ENCODE measurements around the gene TXLNG.

Gene TXLNG

DNA sequence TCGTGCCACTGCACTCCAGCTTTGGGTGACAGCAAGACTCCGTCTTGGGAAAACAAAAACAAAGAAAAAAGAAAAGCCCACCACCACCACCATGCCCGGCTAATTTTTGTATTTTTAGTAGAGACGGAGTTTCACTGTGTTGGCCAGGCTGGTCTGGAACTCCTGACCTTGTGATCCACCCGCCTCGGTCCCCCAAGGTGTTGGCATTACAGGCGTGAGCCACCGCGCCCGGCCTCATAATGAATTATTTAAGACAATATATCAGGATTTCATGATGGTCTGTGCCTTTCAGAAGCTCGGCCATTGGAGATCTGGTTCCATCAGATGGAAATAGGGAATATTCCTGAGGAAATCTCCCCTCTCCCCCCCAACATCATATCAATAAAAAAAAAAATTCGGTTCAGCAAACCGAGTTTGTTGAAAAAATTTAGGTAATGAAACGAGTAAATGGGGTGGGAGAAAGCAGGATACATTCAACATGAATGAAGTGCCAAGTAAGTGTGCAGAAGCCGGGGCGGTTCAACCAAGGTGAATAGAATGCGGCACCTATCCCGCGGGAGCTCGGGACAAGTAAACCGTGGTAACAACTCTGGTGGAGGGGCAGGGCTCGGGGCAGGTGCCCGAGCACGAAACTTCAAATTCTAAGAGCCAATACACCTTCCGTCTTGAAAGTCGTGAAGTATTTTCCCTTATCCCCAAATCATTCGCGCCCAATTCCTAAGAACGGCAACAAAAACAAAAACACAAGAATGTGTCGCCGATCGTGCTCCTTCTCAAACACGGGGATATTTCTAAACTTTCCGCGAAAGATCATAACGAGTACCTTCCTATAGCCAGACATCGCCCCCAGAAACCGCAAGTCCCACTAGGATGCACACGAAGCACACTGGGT is 773 bp upstream of the TXLNG start:
- no peak for DNase-seq

DNA sequence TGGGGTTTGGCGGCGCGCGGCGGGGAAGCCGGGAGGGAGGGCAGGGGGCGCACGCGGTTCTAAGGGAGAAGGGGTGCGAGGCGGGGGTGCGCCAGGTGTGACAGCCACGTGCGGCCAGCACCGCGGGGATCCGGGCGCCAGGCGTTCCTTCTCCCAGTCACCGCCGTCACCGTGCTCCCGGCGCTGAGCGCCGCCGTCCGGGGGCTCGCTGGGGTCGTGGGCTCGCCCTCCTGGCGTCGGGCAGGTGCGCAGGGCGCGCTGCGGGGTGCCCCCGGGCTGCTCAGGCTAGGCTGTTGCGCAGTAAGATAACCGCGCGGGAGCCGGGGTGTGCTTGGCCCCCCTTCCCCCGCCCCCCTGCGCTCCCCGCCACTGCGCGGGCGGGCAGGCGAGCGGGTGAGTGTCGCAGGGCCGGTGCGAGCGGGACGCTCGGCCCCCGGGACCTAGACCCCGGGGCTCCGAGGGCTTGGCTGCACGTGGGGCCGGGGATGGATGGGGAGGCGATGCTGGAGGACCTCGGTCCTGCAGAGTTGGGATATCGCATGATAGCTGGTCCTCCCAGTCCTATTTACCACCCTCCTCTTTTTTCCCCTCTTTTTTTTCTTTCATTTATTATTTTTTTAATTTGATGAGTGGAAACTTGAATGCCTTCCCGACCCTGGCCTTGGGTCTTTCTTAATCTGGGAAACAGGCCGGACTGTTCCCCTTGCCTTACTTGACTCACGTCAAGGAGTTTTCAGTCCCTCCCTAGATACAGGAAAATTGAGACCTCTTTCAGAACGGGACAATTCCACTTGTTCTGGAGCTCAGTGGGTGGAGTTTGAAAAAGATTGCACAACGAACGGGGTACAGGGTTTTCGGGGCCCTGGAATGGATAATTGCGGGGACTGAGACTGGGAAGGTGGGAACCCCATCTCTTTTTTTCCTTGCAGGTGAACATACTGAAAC is 797 bp downstream of the TXLNG start:
- DNase-seq = peak in 1 of 2 experiments; percentile 1

DNA sequence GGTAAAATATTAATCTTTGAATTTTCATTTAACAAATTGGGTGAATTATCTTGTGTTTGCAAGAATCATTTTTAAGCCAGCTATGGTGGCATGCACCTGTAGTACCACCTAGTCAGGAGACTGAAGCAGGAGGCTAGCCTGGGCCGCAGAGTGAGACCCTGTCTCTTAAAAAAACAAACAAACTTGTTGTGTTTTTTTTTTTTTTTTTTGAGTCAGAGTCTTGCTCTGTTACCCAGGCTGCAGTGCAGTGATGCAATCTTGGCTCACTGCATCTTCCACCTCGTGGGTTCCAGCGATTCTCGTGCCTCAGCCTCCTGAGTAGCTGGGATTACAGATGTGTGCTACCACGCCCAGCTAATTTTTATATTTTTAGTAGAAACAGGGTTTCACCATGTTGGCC is 2.2 kb downstream of the TXLNG start:
- DNase-seq = no peak

DNA sequence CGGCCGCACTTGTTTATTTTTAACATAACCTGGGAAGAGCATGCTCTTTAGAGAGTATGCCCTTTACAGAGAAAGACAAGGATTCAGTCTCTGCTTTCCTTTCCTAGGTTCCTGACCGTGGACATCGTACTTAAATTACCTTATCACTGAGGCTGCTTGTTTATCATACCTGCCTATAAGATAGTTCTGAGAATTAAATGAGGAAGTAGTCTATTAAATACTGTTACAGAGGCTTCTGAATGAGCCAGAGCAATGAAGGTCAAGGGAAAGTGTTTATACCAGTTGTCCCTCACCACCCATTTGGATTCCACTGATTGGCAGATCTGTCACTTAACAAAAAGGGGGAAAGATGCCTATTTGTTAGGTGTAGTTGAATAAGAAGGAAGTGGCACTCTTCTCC is 10.0 kb downstream of the TXLNG start:
- DNase-seq = no peak

DNA sequence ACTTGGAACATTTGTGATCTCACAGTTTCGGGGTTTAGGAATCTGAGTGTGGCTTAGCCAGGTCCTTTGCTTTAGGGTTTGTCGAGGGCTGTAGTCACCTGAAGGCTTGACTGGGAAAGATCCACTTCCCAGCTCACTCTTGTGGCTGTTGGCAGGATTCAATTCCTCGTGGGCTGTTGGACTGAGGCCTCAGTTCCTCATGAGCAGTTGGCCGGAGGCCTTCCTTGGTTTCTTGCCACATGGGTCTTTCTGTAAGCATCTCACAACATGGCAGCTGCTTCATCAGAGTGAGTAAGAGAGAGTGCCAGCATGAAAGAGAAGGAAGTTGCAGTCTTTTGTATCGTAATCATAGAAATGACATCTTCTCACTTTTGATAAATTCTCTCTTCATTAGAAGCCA is 11.1 kb downstream of the TXLNG start:
- no peak for DNase-seq

DNA sequence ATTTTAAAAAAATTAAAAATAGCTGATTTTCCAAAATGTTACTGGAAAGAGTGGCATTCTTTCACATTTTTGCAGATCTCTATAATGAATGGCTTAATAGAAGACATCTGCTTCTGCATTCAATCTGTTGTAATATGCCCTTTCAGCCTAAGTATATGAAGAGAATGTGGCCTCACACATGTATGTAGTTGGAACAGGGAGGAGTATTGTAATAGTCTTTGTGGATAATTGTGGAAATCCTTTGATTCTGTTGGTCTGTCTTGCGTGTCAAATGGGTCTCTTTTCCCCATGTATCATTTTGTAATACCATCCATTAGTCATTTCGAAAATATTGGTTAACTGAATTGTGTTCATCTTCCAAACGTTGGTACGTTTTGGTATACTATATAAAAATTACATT is 11.6 kb downstream of the TXLNG start:
- no peak for DNase-seq

DNA sequence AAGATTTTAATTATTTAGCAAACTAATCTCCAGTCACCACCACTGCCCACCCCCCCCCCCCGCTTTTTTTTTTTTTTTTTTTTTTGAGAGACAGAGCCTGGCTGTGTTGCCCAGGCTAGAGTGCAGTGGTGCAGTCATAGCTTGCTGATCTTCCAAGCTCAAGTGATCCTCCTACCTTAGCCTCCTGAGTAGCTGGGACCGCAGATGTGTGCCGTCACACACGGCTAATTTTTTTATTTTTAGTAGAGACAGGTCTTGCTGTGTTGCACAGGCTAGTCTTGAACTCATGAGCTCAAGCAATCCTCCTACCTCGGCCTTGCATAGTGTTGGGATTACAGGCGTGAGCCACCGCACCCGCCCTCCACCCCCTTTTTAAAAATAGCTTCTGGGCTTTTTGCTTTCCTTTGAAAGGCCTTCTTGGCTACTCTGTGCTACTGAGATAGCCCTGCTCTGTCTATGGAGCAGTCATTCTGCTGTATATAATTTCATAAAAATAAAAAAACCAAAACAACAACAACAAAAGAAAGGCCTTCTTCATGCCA is 18.7 kb downstream of the TXLNG start:
- DNase-seq = no peak

DNA sequence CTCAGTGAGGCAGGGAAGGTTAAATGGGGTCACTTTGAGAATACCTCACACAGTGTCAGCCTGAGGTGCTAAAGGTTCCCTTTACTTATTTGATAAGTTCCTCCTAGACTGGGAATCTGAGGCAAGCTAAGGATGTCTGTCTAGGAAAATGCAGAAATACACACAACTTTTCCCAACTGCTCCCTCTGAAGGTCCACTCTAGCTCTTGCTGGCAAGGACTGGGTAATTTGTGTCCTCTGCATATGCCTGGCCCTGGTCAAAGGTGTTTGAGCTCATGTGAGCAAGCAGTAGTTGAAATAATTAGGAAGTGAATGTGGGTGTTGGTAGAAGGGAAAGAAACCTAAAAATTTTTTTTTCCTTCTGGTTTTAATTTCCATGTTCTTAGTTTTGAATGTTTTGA is 21.3 kb downstream of the TXLNG start:
- no peak for DNase-seq

DNA sequence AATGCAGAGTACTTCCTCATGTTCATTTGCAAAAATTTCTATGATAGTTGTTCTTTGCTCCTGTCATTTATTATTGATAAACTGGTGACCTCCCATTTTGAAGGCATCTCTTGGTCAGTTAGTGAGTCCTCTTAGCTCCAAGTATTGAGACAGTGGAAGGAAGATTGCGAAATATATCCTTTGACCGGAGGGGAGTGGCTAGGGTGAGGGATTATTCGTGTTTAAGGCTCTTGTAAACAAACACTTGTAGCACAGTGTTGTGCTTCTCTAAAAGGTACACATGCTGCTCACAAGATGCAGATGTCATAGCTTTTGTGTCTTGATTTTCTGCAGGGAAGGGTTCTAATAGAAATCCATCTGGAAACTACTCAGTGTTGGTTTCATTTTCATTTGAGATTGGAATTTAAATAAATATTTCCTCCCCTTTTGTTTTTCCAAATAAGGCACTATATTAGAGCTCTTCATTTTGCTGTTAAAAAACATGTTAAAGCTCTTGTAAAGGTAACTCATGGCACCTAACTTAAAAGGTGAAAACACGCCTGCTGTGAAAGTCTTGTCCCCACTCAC is 21.8 kb downstream of the TXLNG start:
- no peak for DNase-seq

DNA sequence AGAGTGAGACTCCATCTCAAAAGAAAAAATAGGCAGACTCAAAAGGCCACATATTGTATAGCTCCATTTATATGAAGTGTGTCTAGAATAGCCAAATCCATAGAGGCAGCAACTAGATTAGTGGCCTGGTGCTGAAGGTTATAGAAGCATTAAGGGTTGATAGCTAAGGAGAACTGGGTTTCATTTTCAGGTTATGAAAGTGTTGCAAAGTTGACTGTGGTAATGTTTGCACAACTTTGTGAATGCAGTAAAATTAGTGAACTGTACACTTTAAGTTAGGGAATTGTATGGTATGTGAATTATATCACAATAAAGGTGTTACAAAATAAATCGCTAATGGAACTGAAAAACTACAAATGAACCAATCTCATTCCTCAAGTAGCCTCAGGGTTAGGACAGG is 28.3 kb downstream of the TXLNG start:
- no peak for DNase-seq

DNA sequence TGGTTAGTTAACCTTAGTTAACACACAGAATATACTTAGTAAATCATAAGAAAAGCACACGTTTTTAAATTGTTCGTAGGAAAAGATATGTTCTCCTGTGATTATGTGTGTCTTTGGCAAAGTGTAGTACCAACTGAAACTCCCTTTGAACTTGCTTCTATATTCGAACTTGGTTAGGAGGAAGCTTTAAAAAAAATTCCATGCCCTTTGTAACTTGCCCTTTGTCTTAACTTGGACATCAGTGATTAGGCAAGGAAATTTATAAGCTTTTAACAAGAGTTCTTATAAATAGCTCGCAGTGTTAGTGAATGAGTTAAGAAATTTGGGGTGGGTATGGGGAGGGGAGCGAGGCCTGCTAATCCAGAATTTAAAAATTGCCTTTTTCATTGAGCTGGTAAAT is 33.4 kb downstream of the TXLNG start:
- DNase-seq = no peak

DNA sequence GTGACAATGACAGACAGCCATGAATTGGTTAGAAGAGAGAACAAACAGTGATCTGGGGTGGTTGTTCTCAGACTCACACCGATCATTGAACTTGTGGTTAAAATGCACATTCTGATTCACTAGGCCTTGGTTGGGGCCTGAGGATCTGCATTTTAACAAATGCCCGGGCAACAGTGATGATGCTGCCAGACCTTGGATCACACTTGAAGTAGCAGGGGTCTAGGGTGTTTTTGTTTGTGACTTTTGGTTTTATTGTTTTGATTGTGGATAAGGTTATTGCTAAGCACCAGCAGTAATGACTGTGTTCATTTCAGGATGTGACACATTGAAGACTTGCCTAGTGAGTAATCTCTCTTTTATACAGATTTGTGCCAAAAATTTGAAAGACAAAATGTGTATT is 36.5 kb downstream of the TXLNG start:
- no peak for DNase-seq

DNA sequence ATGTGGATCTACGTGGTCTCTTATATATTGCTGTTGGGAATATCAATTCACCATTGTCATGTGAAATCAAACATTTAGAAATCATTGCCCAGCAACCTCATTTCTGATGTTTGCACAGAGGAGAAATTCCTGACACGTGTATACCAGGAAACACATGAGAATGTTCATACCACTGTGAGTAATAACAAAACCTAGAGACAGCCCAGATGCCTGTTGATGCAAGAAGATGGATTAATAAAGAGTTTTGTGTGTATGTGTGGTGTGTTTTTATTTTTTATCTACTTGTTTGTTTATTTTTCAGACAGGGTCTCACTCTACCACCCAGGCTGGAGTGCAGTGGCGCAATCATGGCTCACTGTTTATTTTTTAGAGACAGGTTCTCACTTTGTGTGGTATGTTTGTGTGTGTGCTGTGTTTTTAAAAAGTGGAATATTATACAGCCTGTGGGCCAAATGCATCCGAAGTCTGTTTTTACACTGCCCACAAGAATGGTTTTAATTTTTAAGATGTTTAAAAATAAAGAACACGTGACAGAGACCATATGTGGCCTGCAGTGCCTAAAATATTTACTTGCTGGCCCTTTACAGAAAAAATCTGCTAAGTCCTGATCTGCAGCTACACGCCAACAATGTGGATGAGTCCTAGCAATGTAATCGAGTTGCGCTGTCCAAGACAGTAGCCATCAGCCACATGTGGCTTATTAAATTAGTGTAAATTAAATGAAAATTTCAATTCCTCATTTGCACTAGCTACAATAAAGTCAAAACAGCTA is 39.2 kb downstream of the TXLNG start:
- no peak for DNase-seq

DNA sequence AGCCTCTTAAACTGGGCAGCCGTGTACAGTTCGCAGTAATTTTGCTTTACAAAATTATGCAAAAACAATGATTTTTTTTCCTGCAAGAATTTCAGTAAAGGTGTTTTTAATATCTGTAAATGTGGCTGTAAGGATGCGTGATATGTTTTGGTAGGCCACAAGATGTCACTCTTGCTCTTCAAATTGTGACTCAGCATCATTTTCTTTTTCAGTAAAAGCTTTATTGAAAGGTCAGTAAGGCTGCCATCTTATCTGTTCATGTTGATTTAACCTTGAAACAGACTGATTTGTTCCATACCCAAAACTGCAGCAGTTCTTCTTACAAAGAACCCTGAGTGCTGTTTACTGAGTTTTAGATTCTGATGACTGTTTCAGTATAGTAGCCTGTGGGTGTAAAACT is 39.9 kb downstream of the TXLNG start:
- DNase-seq = peak in 1 of 2 experiments; percentile 0

DNA sequence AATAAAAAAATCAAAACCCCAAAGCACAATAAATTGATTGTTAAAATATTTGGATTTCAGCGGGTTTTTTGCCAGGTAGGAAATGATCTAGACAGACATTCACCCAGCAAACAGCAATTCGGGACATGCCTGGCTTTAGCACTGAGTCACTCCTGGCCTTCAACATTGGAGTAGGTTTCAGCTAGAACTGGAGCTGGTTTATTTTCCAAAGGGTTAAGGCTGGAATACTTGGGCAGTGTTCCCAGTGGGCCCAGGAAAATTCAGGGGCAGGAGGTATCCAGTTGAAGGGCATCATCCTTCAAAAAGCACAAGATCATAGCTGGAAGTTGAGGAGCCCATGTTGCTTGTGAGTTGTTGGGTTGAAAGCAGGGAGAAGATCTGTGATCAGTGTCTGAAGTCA is 41.0 kb downstream of the TXLNG start:
- DNase-seq = no peak

DNA sequence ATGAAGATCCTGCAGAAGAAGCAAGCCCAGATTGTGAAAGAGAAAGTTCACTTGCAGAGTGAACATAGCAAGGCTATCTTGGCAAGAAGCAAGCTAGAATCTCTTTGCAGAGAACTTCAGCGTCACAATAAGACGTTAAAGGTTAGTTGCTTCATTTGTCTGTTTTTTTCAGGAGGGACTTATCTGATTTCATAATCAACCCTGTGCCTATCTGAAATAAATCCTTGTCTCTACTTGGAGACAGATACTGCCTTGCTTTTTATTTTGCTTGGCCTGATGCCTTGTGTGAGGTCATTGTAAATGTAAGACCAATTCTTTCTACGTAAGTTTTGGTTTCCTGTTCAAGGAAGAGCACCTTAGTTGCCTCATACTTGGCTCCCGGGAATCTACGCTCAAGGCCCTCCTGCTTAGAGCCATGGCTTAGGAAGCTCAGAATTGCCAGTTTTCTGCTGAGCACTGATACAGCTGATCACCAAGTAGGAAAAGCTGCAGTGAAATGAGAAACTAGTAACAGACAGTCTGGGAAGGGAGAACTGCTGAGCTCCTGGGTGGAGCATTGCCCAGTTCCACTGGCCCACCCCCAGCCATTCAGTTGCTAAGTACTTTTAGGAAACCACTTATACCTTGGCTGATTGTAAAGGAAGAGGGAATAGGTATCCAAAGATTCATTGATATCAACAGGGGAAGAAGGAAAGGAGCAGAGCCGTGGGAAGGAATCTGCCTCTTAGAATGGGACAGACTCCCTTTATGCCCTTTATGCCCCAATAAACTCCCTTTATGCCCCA is 42.0 kb downstream of the TXLNG start:
- DNase-seq = no peak

DNA sequence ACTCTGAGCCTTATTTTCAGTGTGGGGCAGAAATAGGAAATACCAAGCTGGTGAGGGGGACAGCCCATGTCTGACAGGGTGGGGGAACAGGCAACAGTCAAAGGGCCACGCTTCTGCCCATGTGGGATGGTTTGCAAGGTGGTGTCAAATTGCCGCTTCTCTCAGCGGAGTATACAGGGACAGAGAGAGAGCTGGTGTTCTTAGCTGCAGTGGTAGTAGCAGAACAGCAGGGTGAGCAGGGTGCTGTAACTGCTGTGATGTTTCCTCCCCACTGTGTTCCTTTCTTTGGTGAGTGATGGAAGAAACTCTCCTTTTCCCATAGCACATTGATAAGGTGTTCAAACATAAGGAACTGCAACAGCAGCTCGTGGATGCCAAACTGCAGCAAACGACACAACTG is 46.0 kb downstream of the TXLNG start:
- no peak for DNase-seq

DNA sequence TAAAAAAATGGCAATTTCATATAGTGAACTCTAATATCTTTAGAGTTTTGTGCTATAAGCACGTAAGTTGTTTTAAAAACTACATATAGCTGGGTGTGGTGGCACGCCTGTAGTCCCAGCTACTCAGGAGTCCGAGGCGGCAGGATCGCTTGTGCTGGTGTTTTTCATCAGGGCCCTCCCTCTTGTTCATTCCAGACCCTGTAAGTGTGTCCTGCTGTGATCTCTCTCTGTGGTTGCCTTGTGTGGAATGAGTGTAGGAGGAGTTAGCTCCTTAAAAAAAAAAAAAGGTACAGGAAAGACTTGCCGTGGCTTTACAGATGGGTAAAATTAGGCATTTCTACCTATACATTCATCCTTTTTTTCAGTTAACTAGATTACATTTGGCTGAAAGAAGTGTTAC is 48.5 kb downstream of the TXLNG start:
- no peak for DNase-seq

DNA sequence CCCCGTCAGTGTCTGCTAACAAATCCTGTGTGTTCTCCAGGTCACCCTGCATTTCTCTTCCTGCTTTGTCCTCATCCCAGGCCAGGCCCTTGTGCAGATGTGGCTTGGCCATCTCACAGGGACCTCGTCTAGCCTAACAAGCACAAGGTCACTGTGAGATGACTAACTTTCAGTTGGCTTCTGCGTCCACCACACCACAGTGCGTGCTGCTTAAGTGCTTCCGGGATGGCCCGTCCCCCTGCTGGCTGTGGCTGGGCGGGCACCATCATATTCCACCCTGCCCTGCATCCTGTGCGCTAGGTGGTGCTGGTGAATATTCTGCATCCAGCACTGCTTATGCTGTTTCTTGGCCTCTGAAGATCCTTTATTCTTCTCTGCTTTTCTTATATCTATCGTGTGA is 50.1 kb downstream of the TXLNG start:
- DNase-seq = no peak

DNA sequence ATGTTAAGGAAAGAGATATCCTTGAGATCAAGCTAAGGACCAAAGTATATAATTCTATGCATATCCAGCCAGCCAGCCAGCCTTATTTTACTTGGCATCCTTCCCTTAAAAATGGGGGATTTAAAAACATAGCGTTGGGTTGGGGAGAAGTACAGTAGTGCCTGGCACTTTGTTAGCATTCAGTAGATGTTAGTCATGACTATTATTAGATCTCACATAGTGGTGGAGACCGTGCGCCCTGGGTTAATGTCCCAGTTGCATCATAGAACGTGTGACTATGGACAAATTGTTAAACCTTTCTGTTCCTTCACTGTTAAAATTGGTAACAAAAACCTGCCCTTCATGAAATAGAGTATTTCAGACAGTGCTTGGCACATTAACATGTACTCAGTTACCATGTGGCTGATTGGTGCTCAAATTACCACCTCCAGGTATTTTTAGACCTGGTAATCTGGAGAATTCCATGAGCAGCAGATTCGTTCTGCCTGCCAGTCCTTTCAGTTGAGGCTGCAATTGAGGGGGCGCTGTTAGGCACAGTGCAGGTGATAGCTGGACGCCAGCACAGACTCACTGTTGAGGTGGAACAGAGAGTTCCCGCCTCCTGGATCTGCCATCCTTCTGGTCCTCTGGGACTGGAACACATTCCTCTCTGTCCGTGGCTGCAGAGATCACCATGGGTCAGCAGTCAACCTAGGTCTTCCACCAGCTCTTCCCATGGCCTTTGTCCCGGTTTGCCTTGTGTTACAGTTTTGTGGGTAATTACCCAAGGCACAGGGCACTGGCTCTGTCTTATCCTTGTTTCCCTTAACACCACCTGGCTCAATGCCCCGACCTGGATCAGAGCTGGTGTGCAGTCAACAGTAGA is 52.2 kb downstream of the TXLNG start:
- no peak for DNase-seq
